Measurements from ENCODE around the gene FIGNL2. TPM values are rescaled to one million over a fixed set of nuclear protein-coding genes. Genes with fewer than 3 reads are reported as not detected.

Gene FIGNL2
- total and polyA plus RNA-seq, 2 of the 13 experiments (the other 11 are each of a cell fraction or from before 2014, with no cell fraction given), result 0.82 to 1.00 TPM

DNA sequence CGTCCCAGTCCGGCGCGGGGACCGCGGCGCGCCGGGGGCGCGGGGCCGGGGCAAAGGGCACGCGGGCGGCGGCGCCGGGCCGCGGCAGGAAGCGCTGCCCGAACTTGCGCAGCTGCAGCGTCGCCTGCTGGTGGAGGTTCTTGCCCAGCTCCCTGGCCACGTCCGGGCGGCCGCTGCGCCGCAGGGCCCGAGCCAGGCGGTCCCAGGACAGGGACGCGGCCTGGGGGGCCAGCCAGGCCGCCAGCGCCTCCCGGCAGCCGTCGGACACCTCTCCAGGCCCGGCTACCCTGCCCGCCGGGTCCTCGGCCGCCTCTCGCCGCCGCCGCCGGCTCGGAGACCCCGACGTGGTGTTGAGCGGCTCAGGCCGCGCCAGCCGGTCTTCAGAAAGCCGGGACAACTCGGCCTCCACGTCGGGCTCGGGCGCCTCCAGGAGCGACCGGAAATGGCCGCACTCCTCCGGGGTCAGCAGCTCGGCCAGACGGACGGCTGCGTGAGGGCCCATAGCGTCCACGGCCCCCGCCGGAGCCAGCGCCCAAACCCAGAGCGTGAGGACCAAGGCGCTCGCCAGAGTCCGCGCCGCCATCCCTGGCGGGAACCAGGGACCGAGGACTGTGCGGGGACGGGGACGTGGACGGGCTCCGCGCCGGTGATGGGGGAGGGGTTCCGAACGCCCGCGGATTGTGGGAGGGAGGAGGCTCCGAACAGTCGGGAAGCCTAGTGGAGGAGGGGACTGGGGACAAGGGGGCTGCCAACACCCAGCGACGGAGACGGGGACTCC is 34.0 kb downstream of the FIGNL2 start (continued):
- TF ChIP-seq ZNF546 (CRISPR knock-in tag; conservative IDR thresholded peaks at IDR 0.05) (0 out of 2 replicates have a peak, but pooled peaks have one; percentile 47), ARNT2 (CRISPR knock-in tag; IDR thresholded peaks at IDR 0.05; ENCODE audit: low read depth) (no peak), ZSCAN29 (CRISPR knock-in tag; conservative IDR thresholded peaks at IDR 0.05) (0 out of 2 replicates have a peak, but pooled peaks have one; percentile 42), MIXL1 (CRISPR knock-in tag; IDR thresholded peaks at IDR 0.05) (no peak), SRSF1 (optimal IDR thresholded peaks at IDR 0.05; ENCODE audit: low read depth, low read length) (peak; percentile 82), PAWR (CRISPR knock-in tag; IDR thresholded peaks at IDR 0.05; ENCODE audit: borderline replicate concordance) (0 out of 2 replicates have a peak, but pooled peaks have one; percentile 49), ZFP36 (IDR thresholded peaks at IDR 0.05; ENCODE audit: borderline replicate concordance, low read depth, low read length, partially characterized antibody) (no peak), ZNF788 (CRISPR knock-in tag; IDR thresholded peaks at IDR 0.05; ENCODE audit: borderline replicate concordance) (no peak), LCORL (IDR thresholded peaks at IDR 0.05) (no peak), LCORL (CRISPR knock-in tag; IDR thresholded peaks at IDR 0.05) (0 out of 2 replicates have a peak, but pooled peaks have one; percentile 51), MAZ (IDR thresholded peaks at IDR 0.05; ENCODE audit: borderline replicate concordance, low read depth, low read length) (no peak), MAZ (CRISPR knock-in tag; IDR thresholded peaks at IDR 0.05; ENCODE audit: low read depth) (0 out of 2 replicates have a peak, but pooled peaks have one; percentile 16), FOSL2 (CRISPR knock-in tag; IDR thresholded peaks at IDR 0.05) (0 out of 2 replicates have a peak, but pooled peaks have one; percentile 8), FOXC1 (CRISPR knock-in tag; IDR thresholded peaks at IDR 0.05; ENCODE audit: borderline replicate concordance) (0 out of 2 replicates have a peak, but pooled peaks have one; percentile 46), NFIC (IDR thresholded peaks at IDR 0.05; ENCODE audit: low read length) (no peak), ZNF121 (CRISPR knock-in tag; IDR thresholded peaks at IDR 0.05) (peak; percentile 19; the same call in 1 of the 2 replicates), ZBTB46 (CRISPR knock-in tag; IDR thresholded peaks at IDR 0.05; ENCODE audit: borderline replicate concordance) (0 out of 2 replicates have a peak, but pooled peaks have one; percentile 57), PHF8 (CRISPR knock-in tag; IDR thresholded peaks at IDR 0.05) (peak; percentile 65), PHF20 (CRISPR knock-in tag; IDR thresholded peaks at IDR 0.05) (peak; percentile 56; the same call in 1 of the 2 replicates), POLR2G (IDR thresholded peaks at IDR 0.05; ENCODE audit: low read depth, low read length) (peak; percentile 73)
- TF ChIP-seq, protein P1, sequence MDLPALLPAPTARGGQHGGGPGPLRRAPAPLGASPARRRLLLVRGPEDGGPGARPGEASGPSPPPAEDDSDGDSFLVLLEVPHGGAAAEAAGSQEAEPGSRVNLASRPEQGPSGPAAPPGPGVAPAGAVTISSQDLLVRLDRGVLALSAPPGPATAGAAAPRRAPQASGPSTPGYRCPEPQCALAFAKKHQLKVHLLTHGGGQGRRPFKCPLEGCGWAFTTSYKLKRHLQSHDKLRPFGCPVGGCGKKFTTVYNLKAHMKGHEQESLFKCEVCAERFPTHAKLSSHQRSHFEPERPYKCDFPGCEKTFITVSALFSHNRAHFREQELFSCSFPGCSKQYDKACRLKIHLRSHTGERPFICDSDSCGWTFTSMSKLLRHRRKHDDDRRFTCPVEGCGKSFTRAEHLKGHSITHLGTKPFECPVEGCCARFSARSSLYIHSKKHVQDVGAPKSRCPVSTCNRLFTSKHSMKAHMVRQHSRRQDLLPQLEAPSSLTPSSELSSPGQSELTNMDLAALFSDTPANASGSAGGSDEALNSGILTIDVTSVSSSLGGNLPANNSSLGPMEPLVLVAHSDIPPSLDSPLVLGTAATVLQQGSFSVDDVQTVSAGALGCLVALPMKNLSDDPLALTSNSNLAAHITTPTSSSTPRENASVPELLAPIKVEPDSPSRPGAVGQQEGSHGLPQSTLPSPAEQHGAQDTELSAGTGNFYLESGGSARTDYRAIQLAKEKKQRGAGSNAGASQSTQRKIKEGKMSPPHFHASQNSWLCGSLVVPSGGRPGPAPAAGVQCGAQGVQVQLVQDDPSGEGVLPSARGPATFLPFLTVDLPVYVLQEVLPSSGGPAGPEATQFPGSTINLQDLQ (CRISPR knock-in tag; IDR thresholded peaks at IDR 0.05), result no peak
- TF ChIP-seq, protein P2, sequence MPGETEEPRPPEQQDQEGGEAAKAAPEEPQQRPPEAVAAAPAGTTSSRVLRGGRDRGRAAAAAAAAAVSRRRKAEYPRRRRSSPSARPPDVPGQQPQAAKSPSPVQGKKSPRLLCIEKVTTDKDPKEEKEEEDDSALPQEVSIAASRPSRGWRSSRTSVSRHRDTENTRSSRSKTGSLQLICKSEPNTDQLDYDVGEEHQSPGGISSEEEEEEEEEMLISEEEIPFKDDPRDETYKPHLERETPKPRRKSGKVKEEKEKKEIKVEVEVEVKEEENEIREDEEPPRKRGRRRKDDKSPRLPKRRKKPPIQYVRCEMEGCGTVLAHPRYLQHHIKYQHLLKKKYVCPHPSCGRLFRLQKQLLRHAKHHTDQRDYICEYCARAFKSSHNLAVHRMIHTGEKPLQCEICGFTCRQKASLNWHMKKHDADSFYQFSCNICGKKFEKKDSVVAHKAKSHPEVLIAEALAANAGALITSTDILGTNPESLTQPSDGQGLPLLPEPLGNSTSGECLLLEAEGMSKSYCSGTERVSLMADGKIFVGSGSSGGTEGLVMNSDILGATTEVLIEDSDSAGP (CRISPR knock-in tag; IDR thresholded peaks at IDR 0.05; ENCODE audit: borderline replicate concordance), result peak; percentile 9

All from HepG2 (cell line).